Inflammatory macrophage treated with lipopolysaccharide for 1 hour (primary cell): Measurements from ENCODE around the gene WWC1.
"Not testable (repeated sequence)": the region's sequence is repeated elsewhere in the genome, so short reads cannot be mapped to it uniquely, and the experiment has no call there.

ENCODE experiments used
- DNase-seq, 2 donors: peaks; one replicate each; pipeline ENCODE4 v3.0.0-alpha.2; 2020 to 2022

WWC1 gene

DNA sequence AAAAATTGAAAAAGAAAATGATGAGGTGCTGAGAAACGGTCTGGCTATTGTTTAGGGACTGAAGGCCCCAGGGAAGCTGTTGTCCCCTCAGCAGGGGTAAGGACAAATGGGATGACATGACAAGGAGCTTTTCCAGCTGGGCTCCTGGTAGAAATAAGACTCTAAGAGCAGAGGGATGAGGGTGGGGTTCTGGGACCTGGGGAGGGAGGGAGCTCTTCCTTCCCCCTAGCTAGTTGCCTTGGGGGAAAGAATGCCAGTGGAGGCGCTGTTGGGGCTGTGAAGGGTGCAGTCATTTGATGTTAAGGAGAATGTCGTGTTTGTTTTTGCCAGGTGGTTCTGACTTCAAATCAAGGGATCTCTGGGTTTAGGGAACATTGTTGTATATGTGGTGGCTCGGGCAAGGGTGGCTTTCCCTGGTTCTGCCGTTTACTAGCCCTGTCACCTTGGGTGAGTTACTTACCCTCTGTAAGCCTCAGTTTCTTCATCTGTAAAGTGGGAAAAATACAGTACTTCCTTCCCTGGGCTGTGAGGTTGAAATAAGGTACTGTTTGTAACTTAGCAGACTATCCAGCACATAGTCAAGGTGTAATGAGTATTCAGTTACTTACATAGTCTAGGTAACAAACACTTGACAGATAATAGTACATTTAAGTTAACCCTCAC lies 47.8 kb downstream of the WWC1 start:
- no peak for DNase-seq

DNA sequence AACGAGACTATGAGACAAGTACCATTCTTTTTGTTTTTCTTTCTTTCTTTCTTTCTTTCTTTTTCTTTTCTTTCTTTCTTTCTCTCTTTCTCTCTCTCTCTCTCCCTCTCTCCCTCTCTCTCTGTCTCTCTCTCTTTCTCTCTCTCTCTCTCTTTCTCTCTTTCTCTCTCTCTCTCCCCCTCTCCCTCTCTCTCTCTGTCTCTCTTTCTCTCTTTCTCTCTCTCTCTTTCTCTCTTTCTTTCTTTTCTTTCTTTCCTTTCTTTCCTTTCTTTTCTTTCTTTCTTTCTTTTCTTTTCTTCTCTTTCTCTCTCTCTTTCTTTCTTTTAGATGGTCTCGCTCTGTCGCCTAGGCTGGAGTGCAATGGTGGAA lies 48.3 kb downstream of the WWC1 start:
- not testable (repeated sequence) for DNase-seq

- DNase-seq = no peak
Observed at GRCh38 chr5:168340487-168340886, 49.0 kb downstream of the WWC1 start.

GRCh38 chr5:168341178-168341577 lies 49.7 kb downstream of the WWC1 start:
- no peak for DNase-seq

- no peak for DNase-seq
Observed at GRCh38 chr5:168342151-168342825, 50.8 kb downstream of the WWC1 start.

- DNase-seq = no peak
Observed at GRCh38 chr5:168342985-168343384, 51.5 kb downstream of the WWC1 start.

DNA sequence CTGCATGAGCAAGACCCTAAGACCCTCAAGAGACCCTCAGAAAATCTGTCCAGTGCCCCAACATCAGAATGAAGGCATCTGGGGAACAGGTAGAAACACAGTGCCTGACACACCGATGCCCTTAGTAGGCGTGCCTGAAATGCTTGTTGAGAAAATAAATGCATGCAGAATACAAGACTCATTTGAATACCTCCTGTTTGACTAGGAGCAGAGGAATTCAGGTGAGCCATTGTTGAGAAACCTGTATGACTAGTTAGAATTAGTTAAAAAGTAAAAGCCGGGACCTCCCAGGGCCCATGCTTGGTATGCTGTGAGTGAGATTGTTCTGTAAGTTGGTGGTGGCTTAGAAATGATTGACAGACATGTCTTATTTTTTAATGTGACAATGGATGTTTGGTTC lies 55.0 kb downstream of the WWC1 start:
- no peak for DNase-seq

GRCh38 chr5:168347368-168348083 lies 56.1 kb downstream of the WWC1 start:
- no peak for DNase-seq

GRCh38 chr5:168348084-168348414 lies 56.6 kb downstream of the WWC1 start:
- DNase-seq = no peak

DNA sequence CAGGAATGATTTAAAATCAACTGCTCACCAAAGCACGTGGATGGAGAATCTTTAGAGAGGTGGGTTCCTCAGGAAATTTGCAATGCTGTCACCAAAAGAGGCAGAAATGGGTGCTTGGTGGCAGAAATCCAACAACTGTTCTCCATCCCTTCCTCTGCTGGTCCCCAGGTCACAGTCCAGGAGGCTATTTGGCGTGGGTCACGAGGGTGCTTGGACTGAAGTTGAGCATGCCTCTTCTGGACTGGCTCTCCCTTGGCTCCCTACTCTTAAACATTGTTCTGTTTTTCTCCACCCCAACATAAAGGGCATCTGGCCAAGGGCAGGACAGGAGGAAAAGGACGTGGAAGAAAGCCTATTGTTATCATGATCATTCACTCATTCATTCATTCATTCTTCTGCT lies 58.9 kb downstream of the WWC1 start:
- DNase-seq = no peak

GRCh38 chr5:168353216-168353957 lies 61.9 kb downstream of the WWC1 start:
- no peak for DNase-seq

DNA sequence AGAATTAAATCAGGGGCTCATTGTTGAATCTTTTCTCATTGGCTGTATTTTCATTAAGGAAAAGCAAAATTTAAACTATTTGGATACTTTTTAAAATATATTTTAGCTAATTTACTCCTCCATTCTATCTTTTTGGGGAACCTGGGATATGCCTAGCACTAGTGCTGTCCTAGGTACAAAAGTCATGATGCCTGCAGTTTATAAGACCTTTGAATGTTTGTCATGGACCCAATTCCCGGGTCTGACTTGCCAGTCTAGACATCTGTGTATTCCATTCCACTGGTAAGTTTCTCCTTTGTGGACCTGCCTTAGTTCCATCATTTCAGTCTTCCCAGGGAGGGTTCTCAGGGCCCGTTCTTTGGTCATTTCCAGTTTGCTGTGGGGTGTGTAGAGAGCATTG lies 63.0 kb downstream of the WWC1 start:
- DNase-seq = no peak

DNA sequence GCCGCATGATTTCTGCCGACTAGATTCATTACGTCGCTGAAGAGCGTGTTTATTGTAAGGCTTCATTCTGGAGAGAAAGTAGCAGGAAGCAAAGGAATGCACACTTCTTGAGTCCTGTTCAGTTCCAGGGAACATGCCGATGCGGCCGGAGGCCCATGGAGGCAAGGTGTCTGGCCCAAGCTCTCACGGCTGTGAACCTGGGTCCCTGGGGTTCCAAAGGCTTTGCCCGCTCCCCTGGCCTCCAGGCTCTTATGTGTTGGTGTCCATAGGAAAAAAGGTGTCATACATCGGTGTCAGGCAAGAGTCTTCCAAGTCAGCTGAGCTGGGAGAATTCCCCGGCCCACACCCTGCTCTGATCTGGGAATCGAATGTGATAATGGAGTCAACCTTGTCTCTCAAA lies 64.7 kb downstream of the WWC1 start:
- no peak for DNase-seq

DNA sequence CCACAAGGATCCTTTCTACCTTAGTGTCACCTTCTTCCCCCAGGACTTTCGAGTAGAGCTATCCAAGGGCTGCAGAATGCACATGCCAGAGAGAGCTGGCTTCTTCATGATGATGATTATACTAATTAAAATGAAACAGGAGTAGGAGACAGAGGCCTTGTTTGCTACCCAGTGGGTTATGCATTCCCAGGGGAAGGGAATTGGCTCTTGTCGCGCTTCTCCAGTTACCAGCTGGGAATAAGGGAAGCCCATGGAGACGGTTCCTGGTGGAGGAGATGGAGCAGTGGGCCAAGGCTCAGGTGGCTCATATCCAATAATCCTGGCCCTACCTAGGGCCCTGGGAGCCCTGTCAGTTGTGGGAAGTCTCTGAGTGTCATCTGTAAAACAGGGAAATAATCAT lies 65.1 kb downstream of the WWC1 start:
- no peak for DNase-seq

DNA sequence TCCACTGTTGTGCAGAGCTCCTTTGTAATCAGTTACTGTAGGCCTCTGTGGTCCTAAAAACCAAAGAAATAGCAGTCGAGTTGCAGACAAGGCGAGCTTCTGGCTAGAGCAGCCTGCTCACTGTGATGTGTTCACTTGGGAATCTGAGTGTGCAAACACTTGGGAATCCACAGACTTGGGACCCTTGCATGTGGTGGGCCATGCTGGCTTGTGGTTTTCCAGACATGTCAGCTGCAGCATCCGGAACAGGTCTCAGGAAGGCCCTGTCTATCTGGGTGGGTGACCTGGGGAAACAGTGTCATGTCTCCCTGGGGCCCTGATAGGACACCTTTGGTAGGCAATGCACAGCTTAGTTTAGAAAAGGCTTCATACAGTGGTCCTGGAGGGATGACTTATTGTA lies 66.4 kb downstream of the WWC1 start:
- DNase-seq = no peak

DNA sequence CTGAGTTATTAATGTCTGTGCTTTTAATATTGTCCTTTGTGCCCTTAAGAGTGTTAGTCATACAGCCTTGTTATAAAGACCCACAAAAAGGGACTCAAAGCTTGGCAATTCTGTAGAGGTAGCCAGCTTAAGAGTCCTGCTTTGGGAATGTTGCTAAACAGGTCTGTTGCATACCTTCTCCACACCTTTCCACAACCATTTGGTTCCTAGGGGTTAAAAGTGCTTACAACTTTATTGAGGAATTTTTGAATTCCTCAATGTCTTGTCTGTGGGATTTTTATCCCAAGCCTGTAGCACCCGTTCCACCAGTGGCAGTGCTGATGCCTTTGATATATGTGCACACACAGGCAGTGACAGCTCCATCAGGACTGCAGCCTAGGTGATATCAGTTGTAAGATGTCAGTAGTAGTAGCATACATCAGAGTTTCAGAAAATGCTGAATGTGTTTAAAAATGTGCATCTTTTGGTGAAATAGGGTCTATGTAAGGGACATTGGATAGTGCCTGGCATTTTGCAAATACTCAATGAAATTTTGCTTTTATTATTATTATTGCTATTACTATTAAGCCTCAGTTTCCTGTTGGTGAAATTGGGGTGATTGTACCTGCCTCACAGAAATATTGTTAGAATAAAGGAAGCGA lies 68.5 kb downstream of the WWC1 start:
- DNase-seq = no peak

- DNase-seq = no peak
Observed at GRCh38 chr5:168360521-168361285, 69.3 kb downstream of the WWC1 start.

DNA sequence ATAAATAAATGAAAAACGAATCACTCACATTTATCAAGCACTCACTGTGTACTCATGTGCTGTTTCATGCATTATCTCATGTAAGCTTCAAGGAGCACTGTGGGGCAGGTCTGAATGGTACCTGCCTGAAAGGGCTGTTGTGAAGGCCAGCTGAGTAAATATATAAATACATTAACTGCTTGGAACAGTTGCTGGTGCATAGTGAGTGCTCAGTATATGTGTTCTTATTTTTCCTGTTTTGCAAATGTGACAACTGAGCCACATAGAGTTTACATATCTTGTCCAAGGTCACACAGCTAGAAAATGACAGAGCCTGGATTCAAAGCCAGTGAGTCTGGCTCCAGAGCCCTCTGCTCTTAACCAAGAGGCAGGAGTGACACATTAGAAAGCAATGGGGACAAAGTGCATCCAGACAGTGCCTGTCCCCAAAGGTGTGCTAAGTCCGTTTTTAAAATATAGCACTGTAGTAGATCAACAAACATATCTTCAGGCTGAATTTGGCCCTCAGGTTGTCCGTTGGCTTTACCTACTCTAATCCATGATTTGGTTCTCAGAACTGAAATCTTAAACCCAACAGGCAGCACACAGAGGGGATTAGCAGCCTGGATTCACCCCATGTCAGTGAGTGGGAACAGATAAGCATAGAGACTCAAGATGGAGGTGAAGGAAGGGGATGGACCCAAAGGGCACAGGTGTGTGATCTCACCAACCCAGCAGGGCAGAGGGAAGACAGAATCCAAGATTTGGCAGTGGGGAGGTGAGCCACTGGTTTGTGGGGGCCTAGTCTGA lies 70.8 kb downstream of the WWC1 start:
- no peak for DNase-seq

DNA sequence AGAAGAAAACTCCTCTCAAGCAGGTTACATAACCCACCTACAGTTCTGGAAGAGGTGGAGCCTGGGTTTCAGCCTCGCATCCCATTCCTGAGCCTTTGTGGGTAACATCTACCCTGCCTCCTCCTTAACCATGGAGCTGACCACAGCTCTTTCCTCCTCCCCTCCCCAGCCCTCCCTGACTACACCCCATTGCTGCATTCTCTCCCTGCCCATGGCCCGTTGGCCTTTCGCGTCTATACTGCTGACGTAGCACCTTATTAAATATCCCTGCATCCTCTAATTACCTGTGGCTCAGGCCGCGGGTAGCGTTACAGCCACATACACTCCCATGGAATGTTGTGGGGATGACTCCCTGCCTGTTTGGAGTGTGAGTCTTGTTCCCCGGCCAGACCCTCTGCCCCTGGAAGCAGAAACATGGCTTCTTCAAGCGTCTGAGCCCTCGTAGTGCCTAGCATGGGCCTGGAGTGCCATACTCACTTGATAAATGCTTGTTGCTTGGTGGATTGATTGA lies 72.8 kb downstream of the WWC1 start:
- DNase-seq = no peak

DNA sequence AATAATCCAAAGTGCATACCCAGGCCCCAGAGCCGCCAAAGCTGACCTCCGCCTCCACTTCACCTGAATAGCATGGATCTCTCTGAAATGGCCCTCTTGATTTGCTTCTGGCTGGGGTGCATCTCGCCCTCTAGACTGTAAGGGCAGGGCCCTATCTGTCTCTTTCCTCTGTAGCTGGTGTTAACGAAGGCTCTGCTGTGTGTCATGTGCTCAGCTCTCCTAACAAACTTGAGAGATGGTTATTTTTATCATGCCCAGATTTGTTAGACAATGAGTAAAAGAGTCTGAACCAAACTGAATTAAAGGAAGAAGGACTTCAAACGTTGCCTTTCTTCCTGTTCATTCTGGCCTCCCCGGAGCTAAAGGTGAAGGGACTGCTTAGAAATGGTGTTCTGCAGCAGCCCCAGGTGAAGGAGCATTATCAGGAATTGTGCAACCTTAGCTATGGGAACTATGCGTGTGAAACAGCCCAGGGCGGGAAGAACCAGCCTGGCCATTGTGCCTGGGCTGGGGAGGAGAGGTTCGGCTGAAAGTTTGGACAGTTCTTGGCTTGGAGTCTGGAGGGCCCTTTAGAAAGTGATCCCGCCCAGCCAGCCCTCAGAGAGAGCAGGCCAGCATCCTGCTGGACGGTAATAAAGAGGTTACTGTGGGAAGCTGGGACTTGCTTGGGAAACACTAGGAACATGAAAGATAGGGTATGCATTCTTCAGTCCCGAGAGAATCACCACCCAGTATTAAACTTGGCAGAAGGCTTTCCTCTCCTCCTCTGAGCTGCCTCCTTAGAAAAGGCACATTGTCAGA lies 73.5 kb downstream of the WWC1 start:
- DNase-seq = no peak
